HG03103 (cell line): ENCODE measurements around the gene TFEB.

Source experiments
- ATAC-seq: cut with Tn5 transposase; IDR thresholded peaks from one replicate; pipeline ENCODE4 v1.9.1; 2021; ENCODE audit warnings: low read depth; ENCODE audit not compliant: unreplicated experiment

The TFEB gene

GRCh38 chr6:41677124-41677921 is 58.1 kb downstream of the TFEB start:
- no peak for ATAC-seq

- ATAC-seq, result no peak
These were observed 59.0 kb downstream of the TFEB start for GRCh38 chr6:41676431-41676830.

GRCh38 chr6:41675992-41676391 is 59.4 kb downstream of the TFEB start:
- ATAC-seq, result no peak

GRCh38 chr6:41675176-41675775 is 60.1 kb downstream of the TFEB start:
- no peak for ATAC-seq

- no peak for ATAC-seq
These were observed 61.0 kb downstream of the TFEB start for GRCh38 chr6:41674231-41675000.

- no peak for ATAC-seq
These were observed 61.8 kb downstream of the TFEB start for GRCh38 chr6:41673704-41674000.

- no peak for ATAC-seq
These were observed 62.3 kb downstream of the TFEB start for GRCh38 chr6:41672816-41673703.

- no peak for ATAC-seq
These were observed 63.4 kb downstream of the TFEB start for GRCh38 chr6:41672016-41672415.

- ATAC-seq, result no peak
These were observed 64.0 kb downstream of the TFEB start for GRCh38 chr6:41671376-41671775.

- no peak for ATAC-seq
These were observed 64.6 kb downstream of the TFEB start for GRCh38 chr6:41670703-41671360.

GRCh38 chr6:41668968-41669367 is 66.4 kb downstream of the TFEB start:
- no peak for ATAC-seq

GRCh38 chr6:41667195-41667594 is 68.2 kb downstream of the TFEB start:
- no peak for ATAC-seq

- no peak for ATAC-seq
These were observed 71.1 kb downstream of the TFEB start for GRCh38 chr6:41664271-41664670.

- no peak for ATAC-seq
These were observed 71.8 kb downstream of the TFEB start for GRCh38 chr6:41663568-41663967.

GRCh38 chr6:41659935-41660334 is 75.5 kb downstream of the TFEB start:
- ATAC-seq, result no peak

- ATAC-seq, result no peak
These were observed 76.8 kb downstream of the TFEB start for GRCh38 chr6:41658636-41659035.

- no peak for ATAC-seq
These were observed 78.0 kb downstream of the TFEB start for GRCh38 chr6:41657131-41658094.

- no peak for ATAC-seq
These were observed 79.3 kb downstream of the TFEB start for GRCh38 chr6:41656002-41656691.

- ATAC-seq, result no peak
These were observed 79.8 kb downstream of the TFEB start for GRCh38 chr6:41655646-41656001.
